Smooth muscle cell (in vitro differentiated cells): Measurements from ENCODE around the gene PODXL2. TPM values are rescaled to one million over a fixed set of nuclear protein-coding genes. Genes with fewer than 3 reads are reported as not detected.

Experiments
- DNase-seq: peaks from one replicate; lab custom pipeline; 2025; ENCODE audit not compliant: unreplicated experiment; lab: John Stamatoyannopoulos, UW
- H2AFZ ChIP-seq: fragments of 200-600 bp; sonication (generic); 2 replicates; pipeline ENCODE4 v1.6.0; 2016; ENCODE audit warnings: antibody characterized with exemption, low read depth, mild to moderate bottlenecking
- H3F3A ChIP-seq: fragments of 200-600 bp; sonication (generic); 2 replicates; pipeline ENCODE4 v1.6.0; 2017; ENCODE audit warnings: antibody characterized with exemption, low read depth
- H3K27ac ChIP-seq: fragments of 200-600 bp; sonication (generic); 2 replicates; pipeline ENCODE4 v1.5.1; 2016; ENCODE audit warnings: low read depth, mild to moderate bottlenecking
- H3K27me3 ChIP-seq: fragments of 200-600 bp; sonication (generic); 2 replicates; pipeline ENCODE4 v1.6.1; 2016; ENCODE audit warnings: low read depth, mild to moderate bottlenecking
- H3K36me3 ChIP-seq: fragments of 200-600 bp; sonication (generic); 2 replicates; pipeline ENCODE4 v1.5.1; 2016; ENCODE audit warnings: low read depth
- H3K4me1 ChIP-seq: fragments of 200-600 bp; sonication (generic); 2 replicates; pipeline ENCODE4 v1.5.1; 2016; ENCODE audit warnings: low read depth
- H3K4me2 ChIP-seq: fragments of 200-600 bp; sonication (generic); 2 replicates; pipeline ENCODE4 v1.6.0; 2016; ENCODE audit warnings: mild to moderate bottlenecking
- H3K4me3 ChIP-seq: fragments of 200-600 bp; sonication (generic); 2 replicates; pipeline ENCODE4 v1.5.1; 2016; ENCODE audit warnings: mild to moderate bottlenecking
- H3K79me2 ChIP-seq: fragments of 200-600 bp; sonication (generic); 2 replicates; pipeline ENCODE4 v1.6.0; 2016; ENCODE audit warnings: low read depth, mild to moderate bottlenecking
- H3K9ac ChIP-seq: fragments of 200-600 bp; sonication (generic); 2 replicates; pipeline ENCODE4 v1.6.0; 2016; ENCODE audit warnings: low read depth
- H3K9me3 ChIP-seq: fragments of 200-600 bp; sonication (generic); replicated peaks from 2 replicates; pipeline ENCODE4 v1.5.1; 2016; ENCODE audit warnings: low read depth
- H4K20me1 ChIP-seq: fragments of 200-600 bp; sonication (generic); 2 replicates; pipeline ENCODE4 v1.6.0; 2016; ENCODE audit warnings: low read depth
- WGBS: methylation state at CpG from one replicate; pipeline ENCODE4 v1.1.7; 2016; ENCODE audit warnings: low lambda C conversion rate; 5-methylcytosine and 5-hydroxymethylcytosine counted together
- polyA plus RNA-seq: library from polyadenylated mRNA; unstranded; fragments of >200 nt; fragmentation: Nextera tagmentation; extraction: Ambion mirVana; gene quantifications from 2 replicates; pipeline ENCODE4 v1.2.1, GENCODE V29; 2016
- total RNA-seq: library from RNA; depleted of rRNA; stranded (reverse); fragments of >200 nt; gene quantifications from 2 replicates; pipeline ENCODE4 v1.2.3, GENCODE V29; 2014
- TF ChIP-seq, protein P1 (sequence below): fragments of 200-600 bp; sonication (generic); IDR thresholded peaks from 2 replicates; pipeline ENCODE4 v1.5.1; 2017; ENCODE audit warnings: borderline replicate concordance, mild to moderate bottlenecking, antibody characterized with exemption; ENCODE audit not compliant: insufficient read depth, poor library complexity, severe bottlenecking

Gene PODXL2
- total and polyA plus RNA-seq, 2 experiments from 2014 or later: 4.1 to 9.7 TPM

DNA sequence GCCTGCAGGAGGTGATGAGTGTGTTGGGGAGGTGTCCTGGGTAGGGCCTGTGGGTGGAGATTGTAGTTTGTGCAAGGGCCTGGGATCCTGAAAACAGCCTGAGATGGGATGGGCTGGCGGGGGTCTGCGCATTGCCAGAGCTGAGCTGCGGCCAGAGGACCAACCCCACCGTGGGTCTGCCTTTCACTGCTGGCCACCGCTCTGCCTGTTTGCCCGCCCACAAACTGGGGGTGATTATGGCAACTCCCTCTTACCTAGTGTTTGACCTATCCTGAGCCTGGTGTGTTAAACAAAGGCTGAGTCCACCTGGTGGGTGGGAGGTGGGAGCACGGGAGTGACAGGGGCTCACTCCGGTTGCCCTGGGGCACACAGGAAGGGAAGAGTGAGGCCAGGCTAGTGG lies 53.6 kb downstream of the PODXL2 start:
- Histone ChIP-seq H3K4me1 (no peaks in the 10 kb centered on the region), H3K27me3 (no peaks in the 10 kb centered on the region), H3F3A (no peaks in the 10 kb centered on the region), H4K20me1 (no peaks in the 10 kb centered on the region), H3K4me2 (no peak overlapping the region), H3K27ac (no peak overlapping the region), H2AFZ (no peak overlapping the region), H3K9me3 (no peaks in the 10 kb centered on the region), H3K36me3 (no peaks in the 10 kb centered on the region), H3K4me3 (no peak overlapping the region), H3K79me2 (no peaks in the 10 kb centered on the region), H3K9ac (no peak overlapping the region)
- 85% methylated on average over 8 of the region's 8 CpGs for WGBS
- TF ChIP-seq, protein P1, sequence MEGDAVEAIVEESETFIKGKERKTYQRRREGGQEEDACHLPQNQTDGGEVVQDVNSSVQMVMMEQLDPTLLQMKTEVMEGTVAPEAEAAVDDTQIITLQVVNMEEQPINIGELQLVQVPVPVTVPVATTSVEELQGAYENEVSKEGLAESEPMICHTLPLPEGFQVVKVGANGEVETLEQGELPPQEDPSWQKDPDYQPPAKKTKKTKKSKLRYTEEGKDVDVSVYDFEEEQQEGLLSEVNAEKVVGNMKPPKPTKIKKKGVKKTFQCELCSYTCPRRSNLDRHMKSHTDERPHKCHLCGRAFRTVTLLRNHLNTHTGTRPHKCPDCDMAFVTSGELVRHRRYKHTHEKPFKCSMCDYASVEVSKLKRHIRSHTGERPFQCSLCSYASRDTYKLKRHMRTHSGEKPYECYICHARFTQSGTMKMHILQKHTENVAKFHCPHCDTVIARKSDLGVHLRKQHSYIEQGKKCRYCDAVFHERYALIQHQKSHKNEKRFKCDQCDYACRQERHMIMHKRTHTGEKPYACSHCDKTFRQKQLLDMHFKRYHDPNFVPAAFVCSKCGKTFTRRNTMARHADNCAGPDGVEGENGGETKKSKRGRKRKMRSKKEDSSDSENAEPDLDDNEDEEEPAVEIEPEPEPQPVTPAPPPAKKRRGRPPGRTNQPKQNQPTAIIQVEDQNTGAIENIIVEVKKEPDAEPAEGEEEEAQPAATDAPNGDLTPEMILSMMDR: no peak
- no peak for DNase-seq

DNA sequence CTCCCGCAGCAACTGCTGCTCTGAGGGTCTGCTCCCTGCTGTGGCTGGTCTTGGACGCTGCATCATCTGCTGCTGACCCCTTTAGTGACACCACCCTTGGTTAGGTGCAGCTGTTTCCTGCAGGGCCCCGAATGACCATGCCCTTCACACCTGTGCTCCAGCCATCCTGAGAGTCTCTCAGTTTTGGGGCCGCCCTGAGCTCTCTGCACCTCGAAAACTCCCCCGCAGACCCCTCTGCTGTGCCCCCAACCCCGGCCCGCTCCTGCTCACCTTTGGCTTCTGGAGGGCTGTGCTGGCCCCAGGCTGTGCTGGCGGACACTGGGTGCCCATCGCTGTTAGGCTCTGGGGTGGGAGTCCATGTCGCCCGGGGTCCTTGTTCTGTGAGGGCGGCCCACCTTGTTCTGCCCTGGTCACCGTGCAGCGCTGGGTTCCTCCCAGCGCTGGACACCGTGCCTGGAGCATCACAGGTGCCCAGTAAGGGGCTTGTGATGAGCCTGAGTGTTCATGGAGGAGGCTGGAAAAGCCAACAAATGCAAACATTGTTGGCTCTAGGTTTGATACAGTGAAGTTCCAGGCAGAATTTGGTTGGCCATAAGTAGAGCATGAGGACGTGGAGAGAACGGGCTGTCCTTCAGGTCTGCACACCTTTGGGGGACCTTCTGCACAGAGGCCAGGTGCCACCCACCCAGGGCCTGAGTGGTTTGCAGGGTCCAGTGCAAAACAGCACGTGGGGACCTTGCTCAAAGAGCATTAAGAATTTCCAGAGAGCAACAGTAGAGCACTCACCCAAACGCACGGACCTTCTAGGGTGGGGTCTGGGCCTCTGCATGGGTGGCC lies 56.1 kb downstream of the PODXL2 start:
- no peak for DNase-seq
- H2AFZ ChIP-seq: no peak overlapping the region
- no peaks in the 10 kb centered on the region for H3F3A ChIP-seq
- H3K27ac ChIP-seq: no peak overlapping the region
- H3K36me3 ChIP-seq: no peaks in the 10 kb centered on the region
- no peaks in the 10 kb centered on the region for H4K20me1 ChIP-seq
- H3K9ac ChIP-seq: no peak overlapping the region
- peaks cover 18% of the 10 kb centered on the region for H3K4me1 ChIP-seq
- 88% methylated on average over 20 of the region's 22 CpGs for WGBS
- H3K4me2 ChIP-seq: no peak overlapping the region
- TF ChIP-seq, protein P1: no peak
- no peaks in the 10 kb centered on the region for H3K27me3 ChIP-seq
- no peaks in the 10 kb centered on the region for H3K79me2 ChIP-seq
- H3K9me3 ChIP-seq: no peaks in the 10 kb centered on the region
- no peak overlapping the region for H3K4me3 ChIP-seq

DNA sequence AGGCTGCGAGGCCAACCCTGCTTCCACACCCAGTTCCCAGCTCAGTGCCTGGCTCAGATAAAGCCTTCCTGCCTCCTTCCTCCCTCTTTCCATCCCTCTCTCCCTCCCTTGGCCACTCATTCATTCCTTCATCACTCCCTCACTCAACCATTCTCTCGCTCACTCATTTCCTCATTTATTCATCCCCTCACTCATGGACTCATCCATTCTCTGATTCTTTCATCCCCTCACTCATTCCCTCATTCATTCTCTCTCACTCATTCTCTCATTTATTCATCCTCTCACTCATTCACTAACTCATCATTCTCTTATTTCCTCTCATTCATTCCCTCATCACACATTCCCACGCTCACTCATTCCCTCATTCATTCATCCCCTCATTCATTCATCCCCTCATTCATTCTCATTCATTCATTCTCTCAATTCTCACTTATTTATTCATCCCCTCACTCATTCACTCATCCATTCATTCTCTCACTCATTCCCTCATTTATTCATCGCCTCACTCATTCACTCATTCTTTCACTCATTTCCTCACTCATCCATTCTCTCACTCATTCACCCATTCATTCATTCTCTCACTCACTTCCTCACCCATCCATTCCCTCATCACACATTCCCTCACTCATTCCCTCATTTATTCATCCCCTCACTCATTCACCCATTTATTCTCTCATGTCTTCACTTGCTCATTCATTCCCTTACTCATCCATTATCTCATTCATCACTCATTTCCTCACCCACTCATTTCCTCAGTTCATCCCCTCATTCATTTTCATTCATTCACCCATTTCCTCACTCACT lies 56.9 kb downstream of the PODXL2 start:
- no peaks in the 10 kb centered on the region for H3K27me3 ChIP-seq
- no peak overlapping the region for H2AFZ ChIP-seq
- H3K36me3 ChIP-seq: no peaks in the 10 kb centered on the region
- TF ChIP-seq, protein P1: no peak
- H3K27ac ChIP-seq: no peak overlapping the region
- peaks cover 20% of the 10 kb centered on the region for H3K4me1 ChIP-seq
- DNase-seq: no peak
- no peaks in the 10 kb centered on the region for H3K79me2 ChIP-seq
- no peak overlapping the region for H3K9ac ChIP-seq
- no peaks in the 10 kb centered on the region for H4K20me1 ChIP-seq
- H3K4me2 ChIP-seq: no peak overlapping the region
- no peaks in the 10 kb centered on the region for H3K9me3 ChIP-seq
- no peak overlapping the region for H3K4me3 ChIP-seq
- WGBS: 93% methylated on average over 4 of the region's 4 CpGs
- no peaks in the 10 kb centered on the region for H3F3A ChIP-seq
